A172 (cell line): ENCODE measurements around the gene TTLL7. TPM values are rescaled to one million over a fixed set of nuclear protein-coding genes. Genes with fewer than 3 reads are reported as not detected.

Experiments
- DNase-seq: peaks from one replicate; pipeline ENCODE4 v3.0.0-alpha.2; 2015; ENCODE audit warnings: low spot score
- total RNA-seq: library from RNA; depleted of rRNA; stranded (reverse); fragments of >200 nt; shearing (Covaris generic); gene quantifications from 2 replicates; pipeline ENCODE4 v1.2.3, GENCODE V29; 2014; rRNA removed

Gene TTLL7
- total RNA-seq, 1 experiment from 2014 or later = 17.2 TPM

DNA sequence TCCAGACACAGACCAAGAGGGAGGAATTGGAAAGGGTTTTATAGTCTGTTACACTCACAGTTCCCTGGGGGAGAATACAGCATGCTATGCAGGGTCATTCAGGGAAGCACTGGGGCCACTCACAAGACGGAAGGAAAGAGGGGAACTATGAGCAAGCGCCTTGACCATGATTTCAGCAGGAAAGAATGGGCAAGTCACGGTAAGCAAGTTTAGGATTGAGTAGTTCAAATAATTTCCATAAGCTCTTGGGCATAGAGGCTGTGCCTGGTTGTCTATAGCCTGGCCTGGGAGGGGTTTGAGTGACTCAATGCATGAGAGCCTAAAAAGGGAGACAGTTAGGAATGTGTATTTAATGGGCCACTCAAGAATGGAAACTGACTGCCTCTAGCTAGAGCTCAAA, 176.7 kb downstream of the TTLL7 start:
- DNase-seq = no peak

- DNase-seq = no peak
Measured at GRCh38 chr1:83819436-83819835, 179.5 kb downstream of the TTLL7 start.

DNA sequence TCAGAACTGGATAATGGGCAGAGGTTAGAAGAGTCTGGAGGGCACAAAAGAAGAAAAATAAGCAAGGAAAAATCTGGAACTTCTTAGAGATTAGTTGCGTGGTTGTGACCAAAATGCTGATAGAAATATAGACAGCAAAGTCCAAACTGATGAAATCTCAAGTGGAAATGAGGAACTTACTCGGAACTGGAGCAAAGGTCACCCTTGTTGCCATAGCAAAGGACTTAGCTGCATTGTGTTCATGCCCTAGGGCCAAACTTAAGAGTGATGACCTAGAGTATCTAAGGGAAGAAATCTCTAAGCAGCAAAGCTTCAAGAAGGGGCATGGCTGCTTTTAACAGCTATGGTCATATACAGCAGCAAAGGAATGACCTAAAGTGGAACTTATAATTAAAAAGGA, 180.0 kb downstream of the TTLL7 start:
- no peak for DNase-seq

DNA sequence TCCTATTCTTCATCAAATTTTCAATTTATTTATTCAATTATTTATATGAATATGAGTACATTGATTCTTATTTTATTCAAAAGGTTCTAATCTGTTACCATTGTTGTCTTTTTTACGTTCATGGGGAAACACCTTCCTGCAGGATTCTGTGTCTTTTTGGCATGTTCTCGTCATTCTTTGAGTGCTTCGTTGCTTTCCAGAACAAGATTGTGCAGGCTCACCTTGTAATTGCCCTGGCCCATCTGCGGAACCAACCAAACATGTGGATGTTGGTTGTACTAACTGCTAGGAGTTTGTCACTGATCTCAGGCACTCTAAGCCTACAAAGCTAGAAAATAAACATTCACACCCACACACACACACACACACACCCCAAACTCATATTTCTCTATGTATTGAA, 182.1 kb downstream of the TTLL7 start:
- no peak for DNase-seq

- DNase-seq = no peak
Measured at GRCh38 chr1:83815330-83815729, 183.6 kb downstream of the TTLL7 start.

Other genes starting within 250 kb of the TTLL7 start
- 12.5 and 14.6 TPM in 2 replicates for gene PRKACB, start 145.1 kb upstream of the TTLL7 start, total RNA-seq